Stimulated activated CD8-positive, alpha-beta memory T cell treated with anti-CD3 and anti-CD28 coated beads, Interleukin-4, amount 100 ng/mL, for 1 hour (primary cell): ENCODE data around the gene URB1.
"Not testable (repeated sequence)": the region's sequence is repeated elsewhere in the genome, so short reads cannot be mapped to it uniquely, and the experiment has no call there.

Source experiments
- DNase-seq, 2 donors: peaks; one replicate each; pipeline ENCODE4 v3.0.0-alpha.2; 2020; ENCODE audit warnings: low read depth in 2 of 2, low spot score in 1 of 2

Gene URB1, protein sequence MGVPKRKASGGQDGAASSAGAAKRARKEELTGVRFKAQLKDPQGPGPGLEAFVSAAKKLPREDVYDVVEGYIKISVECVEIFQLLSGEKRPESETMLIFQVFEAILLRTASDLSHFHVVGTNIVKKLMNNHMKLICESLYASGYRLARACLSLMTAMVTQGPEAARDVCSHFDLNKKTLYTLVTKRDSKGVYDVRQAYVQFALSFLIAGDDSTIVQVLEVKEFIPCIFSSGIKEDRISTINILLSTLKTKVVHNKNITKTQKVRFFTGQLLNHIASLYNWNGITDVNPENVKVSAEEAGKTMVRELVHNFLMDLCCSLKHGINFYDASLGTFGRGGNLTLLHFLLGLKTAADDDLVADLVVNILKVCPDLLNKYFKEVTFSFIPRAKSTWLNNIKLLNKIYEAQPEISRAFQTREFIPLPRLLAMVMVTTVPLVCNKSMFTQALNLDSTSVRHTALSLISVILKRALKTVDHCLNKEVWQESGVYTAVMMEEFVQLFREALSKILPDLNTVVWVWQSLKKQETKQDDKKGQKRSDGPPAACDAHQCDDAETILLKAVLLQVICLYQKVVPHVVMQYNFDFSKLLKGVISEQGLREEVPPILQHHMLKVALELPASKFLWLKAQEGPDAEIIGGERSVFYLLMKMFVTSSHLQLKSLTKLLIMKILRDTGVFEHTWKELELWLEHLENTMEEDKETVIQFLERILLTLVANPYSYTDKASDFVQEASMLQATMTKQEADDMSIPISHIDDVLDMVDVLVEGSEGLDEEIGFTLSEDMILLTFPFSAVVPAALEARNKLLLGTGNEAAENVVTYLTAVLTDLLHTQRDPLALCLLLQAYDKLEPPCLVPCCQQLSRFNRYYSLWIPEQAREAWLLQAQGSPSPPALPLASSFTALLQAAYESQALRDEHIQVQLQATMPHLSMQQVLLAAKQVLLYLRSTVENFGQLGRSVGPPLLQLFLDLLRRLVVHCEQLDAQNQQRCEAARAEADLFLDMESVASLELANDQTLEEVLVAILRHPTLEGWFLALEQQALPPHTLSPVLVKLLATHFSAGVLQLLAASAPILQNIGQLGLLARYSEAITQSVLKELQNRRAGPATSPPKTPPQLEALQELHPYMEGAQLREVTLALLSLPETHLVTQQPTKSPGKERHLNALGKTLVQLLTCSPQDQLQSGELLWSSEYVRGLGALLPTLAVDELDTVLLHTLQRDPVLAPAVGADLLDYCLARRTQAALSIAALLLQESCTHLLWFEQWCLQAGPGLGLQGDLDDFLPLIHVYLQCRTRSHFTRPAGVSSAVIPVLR (N-terminal part only)

GRCh38 chr21:32392880-32393676 lies at the start of gene URB1:
URB1 (minus strand) TSS chr21:32393012; CDS start chr21:32392910, 102 bp downstream.
- peak; percentile 89 for DNase-seq

DNA sequence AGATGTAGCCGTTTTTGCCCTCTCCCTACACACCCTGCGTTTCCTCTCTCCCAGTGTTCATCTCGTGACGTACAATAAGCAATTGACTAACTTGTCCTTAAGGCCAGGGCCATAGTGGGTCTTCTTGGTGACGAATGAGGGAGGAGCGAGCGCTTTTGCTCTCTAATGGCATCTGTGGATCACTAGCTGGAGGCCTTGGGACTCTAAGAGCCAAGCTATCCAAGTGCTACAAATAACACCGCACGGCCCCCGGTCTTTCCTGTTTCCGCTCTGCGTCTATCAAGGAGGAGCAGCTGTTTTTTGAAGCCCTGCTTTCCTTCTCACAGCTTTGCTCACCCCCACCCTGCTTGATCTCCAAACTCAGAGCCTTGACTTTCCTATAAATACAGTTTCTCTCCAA lies 44.9 kb upstream of the URB1 start:
- DNase-seq: no peak

DNA sequence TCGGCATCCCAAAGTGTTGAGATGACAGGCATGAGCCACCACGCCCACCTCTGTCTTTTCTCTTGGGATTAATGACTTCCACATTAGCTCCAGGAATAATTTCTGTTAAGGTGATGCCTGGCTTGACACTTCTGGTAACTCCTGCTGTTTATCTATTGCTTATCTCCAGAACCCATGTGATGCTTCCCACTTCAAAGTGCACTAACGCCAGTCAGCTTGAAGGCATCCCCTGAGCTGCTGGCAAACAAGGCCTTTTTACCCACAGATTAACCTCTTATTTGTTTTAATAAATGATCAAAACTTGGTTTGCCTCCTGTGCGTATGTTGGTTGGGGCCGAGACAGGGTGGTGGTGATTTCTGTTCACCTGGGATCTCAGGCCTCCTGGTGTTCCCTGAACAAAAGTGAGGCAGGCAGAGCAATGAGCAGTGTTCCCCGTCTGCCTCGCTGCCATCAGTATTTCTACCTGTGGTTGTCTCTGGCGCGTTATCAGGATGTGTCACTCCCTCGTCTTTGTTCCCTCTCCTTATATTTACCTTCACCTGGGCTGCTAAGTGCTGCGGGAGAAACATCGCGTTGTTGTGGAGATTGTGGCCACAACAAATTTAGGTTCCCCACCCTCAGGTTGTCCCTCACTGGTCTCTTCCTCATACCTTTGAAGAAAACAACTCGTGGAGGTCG lies 40.3 kb upstream of the URB1 start:
- DNase-seq: not testable (repeated sequence)

DNA sequence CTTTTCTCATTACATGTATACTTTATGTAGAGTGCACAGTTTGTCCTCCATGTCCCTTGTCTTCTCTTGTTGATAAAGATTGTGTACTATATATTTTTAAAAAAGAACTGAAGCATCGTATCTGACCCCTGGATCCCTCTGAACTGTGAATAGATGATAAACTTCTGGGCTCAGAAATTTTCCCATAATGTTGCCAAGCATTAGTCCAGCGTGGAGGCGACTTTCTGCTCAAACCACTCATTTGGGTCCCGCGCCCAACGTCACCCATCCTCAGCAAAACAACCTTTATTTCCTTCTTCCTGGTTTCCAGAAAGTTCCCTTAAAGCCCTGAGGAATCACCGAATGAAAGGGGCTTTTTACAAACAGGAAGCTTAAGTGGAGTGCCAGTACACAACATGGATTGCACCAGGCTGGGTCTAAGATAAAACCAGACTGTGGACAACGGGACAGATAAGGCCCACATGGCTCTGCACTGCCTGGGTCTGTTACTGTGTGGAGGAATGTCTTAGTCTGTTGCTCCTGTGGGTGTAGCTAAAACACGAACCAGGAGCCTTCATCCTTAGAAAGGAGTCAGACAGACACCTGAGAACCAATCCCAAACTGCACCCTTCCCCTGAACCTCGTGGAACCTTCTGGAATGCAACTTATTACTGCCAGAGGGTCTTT lies 35.3 kb upstream of the URB1 start:
- no peak for DNase-seq

DNA sequence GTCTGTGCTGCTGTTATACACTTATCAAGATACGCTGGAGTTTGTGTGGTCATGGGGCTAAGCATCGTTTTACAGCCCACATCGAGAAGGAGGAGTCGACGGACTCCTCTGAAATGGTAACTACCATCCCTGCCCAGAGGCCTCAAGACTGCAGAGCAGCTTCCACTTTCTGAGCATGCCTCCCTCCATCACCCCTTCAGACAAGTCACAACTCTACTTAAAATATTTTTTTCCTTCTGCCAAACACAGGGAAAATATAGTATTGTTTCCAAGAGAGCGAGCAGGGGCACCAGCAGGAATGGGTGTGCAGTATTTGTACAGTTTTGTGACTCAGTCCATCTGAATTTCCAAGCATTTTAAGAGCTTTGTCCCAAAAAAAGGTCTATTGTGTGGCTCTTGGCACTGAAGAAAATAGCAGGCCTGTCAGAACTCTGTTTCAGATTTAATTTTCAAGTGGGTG lies 33.8 kb upstream of the URB1 start:
- DNase-seq: no peak

GRCh38 chr21:32426066-32426465 lies 33.3 kb upstream of the URB1 start:
- no peak for DNase-seq

- DNase-seq: no peak
Observed at GRCh38 chr21:32425628-32426027, 32.8 kb upstream of the URB1 start.

GRCh38 chr21:32424674-32425073 lies 31.9 kb upstream of the URB1 start:
- no peak for DNase-seq

- DNase-seq: no peak
Observed at GRCh38 chr21:32424191-32424535, 31.4 kb upstream of the URB1 start.

GRCh38 chr21:32423320-32424190 lies 30.7 kb upstream of the URB1 start:
- no peak for DNase-seq

DNA sequence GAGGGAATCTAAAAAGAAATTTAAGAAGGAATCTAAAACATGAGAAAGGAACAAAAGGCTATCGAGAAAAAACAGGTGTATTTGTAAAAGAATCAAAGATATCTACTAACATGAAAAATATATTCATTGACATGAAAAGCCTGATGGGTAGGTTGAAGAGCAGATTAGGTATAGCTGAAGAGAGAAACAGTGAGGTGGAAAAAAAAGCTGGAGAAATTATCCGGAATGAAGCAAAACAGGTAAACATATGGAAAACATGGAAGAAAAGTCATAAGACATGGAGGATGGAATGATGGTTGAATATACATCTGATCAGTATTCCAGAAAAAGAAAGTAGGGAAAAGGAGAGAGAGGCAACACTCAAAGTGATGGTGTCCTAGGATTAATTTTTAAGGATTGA lies 29.3 kb upstream of the URB1 start:
- DNase-seq: no peak

GRCh38 chr21:32418146-32418545 lies 25.3 kb upstream of the URB1 start:
- DNase-seq: no peak

- no peak for DNase-seq
Observed at GRCh38 chr21:32415451-32416398, 22.9 kb upstream of the URB1 start.

GRCh38 chr21:32414579-32415358 lies 22.0 kb upstream of the URB1 start:
- DNase-seq: no peak

DNA sequence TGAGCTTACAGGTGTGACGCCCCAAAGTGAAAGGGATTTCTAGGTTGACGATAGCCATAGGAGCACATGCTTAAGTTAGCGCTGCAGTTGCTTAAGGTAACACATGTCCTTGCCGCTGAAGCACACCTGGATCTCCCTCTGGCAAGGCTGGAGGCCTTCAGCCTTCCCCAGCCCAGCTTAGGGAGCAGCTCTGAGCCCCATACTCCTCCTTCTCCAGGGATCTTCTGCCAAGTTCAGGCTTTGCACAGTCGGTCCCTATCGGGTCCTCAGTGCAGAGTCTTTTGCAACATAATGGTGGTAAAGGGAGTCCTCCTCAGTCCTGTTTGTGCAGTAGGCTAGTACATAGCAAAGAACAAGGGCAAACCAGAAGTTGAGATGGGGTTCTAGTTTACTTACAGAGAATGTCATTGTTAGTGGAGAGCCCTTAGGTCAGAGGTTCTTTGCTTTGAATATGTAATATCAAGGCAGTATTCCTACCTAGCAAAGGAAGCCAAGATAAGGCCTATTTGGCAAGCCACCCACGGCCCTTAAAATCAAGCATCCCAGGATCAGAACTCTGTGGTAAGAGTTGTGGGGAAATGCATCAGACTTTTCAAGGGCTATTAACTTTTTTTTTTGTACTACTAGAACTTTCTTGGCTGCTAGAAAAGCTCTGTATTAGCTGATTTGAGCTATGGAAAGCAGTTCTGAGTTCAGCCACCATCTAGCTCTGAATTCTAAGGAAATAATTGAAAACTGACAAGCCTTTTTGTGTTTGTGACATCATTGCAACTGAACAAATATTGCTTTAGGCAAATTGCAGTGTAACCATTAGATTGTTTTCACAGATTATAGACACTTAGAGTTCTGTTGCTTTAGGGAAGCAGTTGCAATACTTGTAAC lies 21.1 kb upstream of the URB1 start:
- no peak for DNase-seq
